AG04449 (cell line): Measurements from ENCODE around the gene AMPD1.

Source experiments
- CTCF ChIA-PET: fragments of 350-600 bp; formaldehyde crosslinking; extraction: SDS; loops from one replicate; lab custom pipeline; 2021; ENCODE audit warnings: antibody characterized with exemption; lab: Yijun Ruan, JAX
- POLR2A ChIA-PET: fragments of 400-600, 350-600 bp; formaldehyde crosslinking; extraction: SDS; loops from one replicate; lab custom pipeline; 2020; ENCODE audit warnings: antibody characterized with exemption, inconsistent platforms; lab: Yijun Ruan, JAX
- DNase-seq: peaks from one replicate; pipeline ENCODE4 v3.0.0-alpha.2; 2010; ENCODE audit warnings: low read depth, low spot score
- H3K4me3 ChIP-seq: 2 replicates; pipeline ENCODE4 v1.5.1; 2011; ENCODE audit warnings: low read depth, mild to moderate bottlenecking, control low read depth, low read length
- CTCF ChIP-seq: IDR thresholded peaks from one replicate; pipeline ENCODE4 v1.5.1; 2011; ENCODE audit warnings: mild to moderate bottlenecking, moderate library complexity, low read length, control low read depth, inconsistent platforms; ENCODE audit not compliant: insufficient read depth; ENCODE audit errors: missing control alignments

Gene AMPD1

GRCh38 chr1:114695430-114696058, at the start of gene AMPD1:
AMPD1 (minus strand) TSS chr1:114695546; CDS start chr1:114695471, 75 bp downstream.
- no peak within 1 kb of the TSS for H3K4me3 ChIP-seq
- POLR2A ChIA-PET, result no interaction called here
- CTCF ChIA-PET, result interaction anchor here (0.8 to 1.7 kb wide), 4 partner anchors 11 to 349 kb away, joined by 3 to 8 read pairs (median 3); partner anchors contain the start of gene DENND2C
- peak; percentile 38 for DNase-seq
- TF ChIP-seq CTCF, result no peak

GRCh38 chr1:114741963-114742746, 46.8 kb upstream of the AMPD1 start:
- H3K4me3 ChIP-seq, result no peak overlapping the region
- ChIA-PET CTCF (interaction anchor here (0.7 to 0.9 kb wide), 2 partner anchors 22 to 395 kb away, joined by 3 read pairs; no protein-coding TSS in a partner anchor), POLR2A (no interaction called here)
- no peak for DNase-seq
- no peak for TF ChIP-seq CTCF

- CTCF ChIA-PET, result no interaction called here
Measured at GRCh38 chr1:114740331-114740730, 45.0 kb upstream of the AMPD1 start.

GRCh38 chr1:114737314-114737849, 42.0 kb upstream of the AMPD1 start:
- no peak for DNase-seq
- POLR2A ChIA-PET, result no interaction called here
- no peak for TF ChIP-seq CTCF
- H3K4me3 ChIP-seq, result no peak overlapping the region
- CTCF ChIA-PET, result interaction anchor here (1.3 kb wide), 1 partner anchor 11 kb away, joined by 4 read pairs; no protein-coding TSS in a partner anchor

More at GRCh38 chr1:114740331-114740730, 45.0 kb upstream of the AMPD1 start:
- POLR2A ChIA-PET, result no interaction called here
- no peak for TF ChIP-seq CTCF
- DNase-seq, result no peak
- H3K4me3 ChIP-seq, result no peak overlapping the region

- POLR2A ChIA-PET, result no interaction called here
- CTCF ChIA-PET, result no interaction called here
Measured at GRCh38 chr1:114735479-114735878, 40.1 kb upstream of the AMPD1 start.

More at GRCh38 chr1:114735479-114735878, 40.1 kb upstream of the AMPD1 start:
- no peak for TF ChIP-seq CTCF
- no peak overlapping the region for H3K4me3 ChIP-seq
- no peak for DNase-seq
